CD14-positive monocyte (primary cell): ENCODE data around the gene MEGF6. TPM values are rescaled to one million over a fixed set of nuclear protein-coding genes. Genes with fewer than 3 reads are reported as not detected.

Experiments used
- DNase-seq, 3 donors: peaks; one replicate each; pipeline ENCODE4 v3.0.0-alpha.2; 2011 to 2022
- H2AFZ ChIP-seq: 2 replicates; pipeline ENCODE4 v1.6.0; 2012; ENCODE audit warnings: mild to moderate bottlenecking, low read depth, low read length, inconsistent platforms; ENCODE audit not compliant: insufficient read depth, poor library complexity, severe bottlenecking
- H3K27ac ChIP-seq, 2 donors: 1 replicate in 1 of 2; 2 replicates in 1 of 2; pipeline ENCODE4 v1.5.1; 2012 to 2013; ENCODE audit warnings: low read length in 2 of 2, control low read depth in 1 of 2, inconsistent platforms in 1 of 2, low read depth in 1 of 2, mild to moderate bottlenecking in 1 of 2
- H3K27me3 ChIP-seq, 2 donors: one replicate each; pipeline versions ENCODE4 v1.6.0 to v1.6.1; 2011 to 2013; ENCODE audit warnings: low read length in 2 of 2; ENCODE audit not compliant: control insufficient read depth in 2 of 2, insufficient read depth in 2 of 2
- H3K36me3 ChIP-seq, 2 donors: replicated peaks in 1 of 2; 1 replicate in 1 of 2; 2 replicates in 1 of 2; pipeline versions ENCODE4 v1.5.1 to v1.6.1; 2012 to 2013; ENCODE audit warnings: low read length in 2 of 2, control low read depth in 1 of 2, inconsistent platforms in 1 of 2, mild to moderate bottlenecking in 1 of 2; ENCODE audit not compliant: insufficient read depth in 2 of 2, control insufficient read depth in 1 of 2
- H3K4me1 ChIP-seq, 2 donors: 1 replicate in 1 of 2; 2 replicates in 1 of 2; pipeline versions ENCODE4 v1.5.1 to v1.6.1; 2012 to 2013; ENCODE audit warnings: low read length in 2 of 2, control low read depth in 1 of 2, inconsistent platforms in 1 of 2, mild to moderate bottlenecking in 1 of 2, moderate library complexity in 1 of 2; ENCODE audit not compliant: insufficient read depth in 2 of 2, control insufficient read depth in 1 of 2
- H3K4me2 ChIP-seq: replicated peaks from 2 replicates; pipeline ENCODE3; 2012; ENCODE audit warnings: low read length, moderate library complexity, mild to moderate bottlenecking; ENCODE audit not compliant: poor library complexity, severe bottlenecking; ENCODE audit errors: extremely low read depth
- H3K4me3 ChIP-seq, 3 experiments: fragments of 200-600 bp in 1 of 3; sonication (generic) in 1 of 3; replicated peaks in 1 of 3; 1 replicate in 2 of 3; 2 replicates in 1 of 3; pipeline ENCODE4 v1.5.1; 2011 to 2013; ENCODE audit warnings: low read length in 3 of 3, mild to moderate bottlenecking in 3 of 3, control low read depth in 2 of 3, low read depth in 2 of 3, inconsistent platforms in 1 of 3, moderate library complexity in 1 of 3
- H3K79me2 ChIP-seq: 2 replicates; pipeline ENCODE4 v1.6.0; 2012; ENCODE audit warnings: mild to moderate bottlenecking, control low read depth, inconsistent platforms, low read length, moderate library complexity; ENCODE audit not compliant: insufficient read depth
- H3K9ac ChIP-seq: 2 replicates; pipeline ENCODE4 v1.6.0; 2017; ENCODE audit warnings: low read length, mild to moderate bottlenecking; ENCODE audit not compliant: insufficient read depth, poor library complexity, severe bottlenecking
- H3K9me3 ChIP-seq, 2 donors: replicated peaks in 1 of 2; 1 replicate in 1 of 2; 2 replicates in 1 of 2; pipeline versions ENCODE4 v1.5.1 to v1.6.1; 2012 to 2013; ENCODE audit warnings: low read length in 2 of 2, control low read depth in 1 of 2; ENCODE audit not compliant: control insufficient read depth in 1 of 2, insufficient read depth in 1 of 2
- H4K20me1 ChIP-seq: 2 replicates; pipeline ENCODE4 v1.6.0; 2012; ENCODE audit warnings: mild to moderate bottlenecking, low read length, control low read depth, moderate library complexity; ENCODE audit not compliant: insufficient read depth
- H3K27ac Mint-ChIP-seq, 7 donors: one replicate each; pipeline ENCODE4 v1.8.0; 2020; ENCODE audit warnings: mild to moderate bottlenecking in 7 of 7, mixed read lengths in 7 of 7, moderate library complexity in 6 of 7, inconsistent platforms in 2 of 7
- H3K27me3 Mint-ChIP-seq, 3 donors: one replicate each; pipeline ENCODE4 v1.8.0; 2021 to 2022; ENCODE audit warnings: low read depth in 3 of 3, mild to moderate bottlenecking in 3 of 3, mixed read lengths in 3 of 3, moderate library complexity in 3 of 3, inconsistent platforms in 1 of 3
- H3K36me3 Mint-ChIP-seq, 2 donors: one replicate each; pipeline ENCODE4 v1.8.0; 2020; ENCODE audit warnings: mixed read lengths in 2 of 2, inconsistent platforms in 1 of 2, mild to moderate bottlenecking in 1 of 2
- H3K4me1 Mint-ChIP-seq: one replicate; pipeline ENCODE4 v1.8.0; 2020; ENCODE audit warnings: mild to moderate bottlenecking, mixed read lengths
- H3K4me3 Mint-ChIP-seq, 2 donors: one replicate each; pipeline ENCODE4 v1.8.0; 2020; ENCODE audit warnings: mild to moderate bottlenecking in 2 of 2, mixed read lengths in 2 of 2, moderate library complexity in 1 of 2
- H3K9me3 Mint-ChIP-seq, 7 donors: one replicate each; pipeline ENCODE4 v1.8.0; 2020 to 2022; ENCODE audit warnings: mixed read lengths in 7 of 7, mild to moderate bottlenecking in 6 of 7, moderate library complexity in 6 of 7, inconsistent platforms in 2 of 7
- WGBS: methylation state at CpG from one replicate; pipeline ENCODE4 v1.1.5; 2013; ENCODE audit warnings: missing lambda C conversion rate; ENCODE audit not compliant: insufficient coverage; 5-methylcytosine and 5-hydroxymethylcytosine counted together
- intact Hi-C, 2 donors: fragments of 100-400 bp; cut with micrococcal nuclease; formaldehyde crosslinking; loops; one replicate each; pipeline versions ENCODE4 v1.15.0 to v1.15.1; 2023
- polyA plus RNA-seq, 3 donors: library from polyadenylated mRNA; depleted of rRNA in 1 of 3; unstranded in 2 of 3; stranded (reverse) in 1 of 3; fragments of 300-500 nt in 2 of 3; fragments of >200 nt in 1 of 3; fragmentation: Illumina TruSeq in 2 of 3; gene quantifications; 1 replicate in 2 of 3; 2 replicates in 1 of 3; pipeline ENCODE4 v1.2.3, GENCODE V29; 2012 to 2021
- TF ChIP-seq, protein P1 (sequence below): fragments of 200-600 bp; IDR thresholded peaks from one replicate; pipeline ENCODE4 v1.8.0; 2022; ENCODE audit warnings: antibody characterized with exemption, mild to moderate bottlenecking

The MEGF6 gene
- polyA plus RNA-seq, 3 donors: 0.39 to 3.8 (median 1.2) TPM

DNA sequence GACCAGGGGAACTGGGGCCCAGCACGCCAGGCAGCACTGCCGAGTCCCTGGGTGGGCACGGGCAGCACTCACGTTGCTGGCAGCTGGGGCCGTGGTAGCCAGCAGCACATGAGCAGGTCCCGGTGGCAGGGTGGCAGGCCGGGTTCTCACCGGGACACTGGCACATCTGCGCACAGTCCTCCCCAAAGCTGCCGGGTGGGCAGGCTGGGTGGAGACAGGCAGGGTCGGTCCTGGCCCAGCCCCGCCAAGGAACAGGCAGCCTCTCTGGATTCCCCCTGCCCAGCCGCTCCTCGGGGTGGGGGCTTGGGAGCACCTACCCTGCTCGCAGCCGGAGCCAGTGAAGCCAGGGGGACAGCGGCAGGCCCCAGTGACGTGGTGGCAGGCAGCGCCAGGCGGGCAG, 114.4 kb downstream of the MEGF6 start:
- no peaks in the 10 kb centered on the region for H3K4me1 ChIP-seq
- H3K4me2 ChIP-seq: no peak overlapping the region
- H3K27ac Mint-ChIP-seq: no peak overlapping the region
- WGBS: 95% methylated on average over 18 of the region's 20 CpGs
- H2AFZ ChIP-seq: no peak overlapping the region
- H3K9ac ChIP-seq: no peak overlapping the region
- TF ChIP-seq, protein P1, sequence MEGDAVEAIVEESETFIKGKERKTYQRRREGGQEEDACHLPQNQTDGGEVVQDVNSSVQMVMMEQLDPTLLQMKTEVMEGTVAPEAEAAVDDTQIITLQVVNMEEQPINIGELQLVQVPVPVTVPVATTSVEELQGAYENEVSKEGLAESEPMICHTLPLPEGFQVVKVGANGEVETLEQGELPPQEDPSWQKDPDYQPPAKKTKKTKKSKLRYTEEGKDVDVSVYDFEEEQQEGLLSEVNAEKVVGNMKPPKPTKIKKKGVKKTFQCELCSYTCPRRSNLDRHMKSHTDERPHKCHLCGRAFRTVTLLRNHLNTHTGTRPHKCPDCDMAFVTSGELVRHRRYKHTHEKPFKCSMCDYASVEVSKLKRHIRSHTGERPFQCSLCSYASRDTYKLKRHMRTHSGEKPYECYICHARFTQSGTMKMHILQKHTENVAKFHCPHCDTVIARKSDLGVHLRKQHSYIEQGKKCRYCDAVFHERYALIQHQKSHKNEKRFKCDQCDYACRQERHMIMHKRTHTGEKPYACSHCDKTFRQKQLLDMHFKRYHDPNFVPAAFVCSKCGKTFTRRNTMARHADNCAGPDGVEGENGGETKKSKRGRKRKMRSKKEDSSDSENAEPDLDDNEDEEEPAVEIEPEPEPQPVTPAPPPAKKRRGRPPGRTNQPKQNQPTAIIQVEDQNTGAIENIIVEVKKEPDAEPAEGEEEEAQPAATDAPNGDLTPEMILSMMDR: no peak
- peaks cover 0 to 2% (median 0%) of the 10 kb centered on the region in 7 donors for H3K9me3 Mint-ChIP-seq
- intact Hi-C loops: loop anchor here in 1 of 2 donors (10.0 kb wide), 1 partner anchor 228 kb away; no protein-coding TSS in a partner anchor
- H3K36me3 Mint-ChIP-seq: no peaks in the 10 kb centered on the region
- H4K20me1 ChIP-seq: no peaks in the 10 kb centered on the region
- no peak overlapping the region for H3K4me3 Mint-ChIP-seq
- peaks cover 0 to 4% (median 0%) of the 10 kb centered on the region in 3 donors for H3K27me3 Mint-ChIP-seq
- H3K4me3 ChIP-seq: no peak overlapping the region
- H3K36me3 ChIP-seq: no peaks in the 10 kb centered on the region
- no peak for DNase-seq
- H3K27ac ChIP-seq: no peak overlapping the region
- H3K4me1 Mint-ChIP-seq: no peaks in the 10 kb centered on the region
- H3K79me2 ChIP-seq: no peaks in the 10 kb centered on the region
- no peaks in the 10 kb centered on the region for H3K27me3 ChIP-seq
- H3K9me3 ChIP-seq: no peaks in the 10 kb centered on the region

DNA sequence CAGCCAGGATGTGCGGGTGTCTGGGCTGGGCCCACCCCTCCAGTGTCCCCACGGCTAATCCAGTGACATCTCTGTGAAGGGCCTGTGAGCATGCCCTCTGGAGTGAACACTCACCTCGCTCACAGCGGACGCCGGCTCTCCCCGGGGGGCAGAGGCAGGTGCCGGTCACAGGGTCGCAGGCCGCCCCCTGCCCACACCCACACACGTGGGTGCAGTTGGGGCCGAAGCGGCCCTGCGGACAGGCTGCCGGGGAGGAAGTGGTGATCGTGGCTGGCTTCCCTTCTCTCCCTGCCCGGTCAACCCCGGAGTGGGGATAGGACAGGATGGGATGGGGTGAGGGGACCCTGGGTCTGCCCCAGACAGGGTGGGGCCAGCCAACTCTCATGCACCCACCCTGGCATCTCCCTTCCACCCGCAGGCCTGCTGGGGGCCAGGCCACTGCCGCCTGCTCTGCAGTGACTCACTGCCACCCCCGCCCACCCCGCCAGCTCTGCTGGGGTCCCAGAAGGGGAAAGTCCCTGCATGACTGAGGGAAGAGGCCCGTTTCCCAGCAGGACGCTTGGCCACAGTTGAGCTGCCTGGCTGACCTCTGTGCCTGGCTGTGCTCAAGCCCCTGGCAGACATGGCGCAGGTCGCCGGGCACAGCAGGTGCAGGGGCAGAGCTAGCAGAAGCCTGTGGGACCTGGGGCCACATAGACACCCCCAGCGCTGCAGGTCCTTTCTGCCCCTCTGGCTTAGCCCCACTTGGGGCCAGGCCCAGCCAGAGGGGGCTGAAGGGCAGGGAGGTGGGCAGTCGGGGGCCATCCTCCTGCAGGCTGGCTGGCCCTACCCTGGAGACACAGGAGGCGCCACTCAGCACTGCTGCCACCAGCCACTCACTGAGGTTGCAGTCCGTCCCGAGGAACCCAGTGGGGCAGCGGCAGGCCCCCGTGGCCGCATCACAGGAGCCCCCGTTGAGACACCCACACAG, 115.2 kb downstream of the MEGF6 start:
- H3K27me3 Mint-ChIP-seq: peaks cover 0 to 4% (median 0%) of the 10 kb centered on the region in 3 donors
- no peaks in the 10 kb centered on the region for H3K36me3 ChIP-seq
- no peaks in the 10 kb centered on the region for H3K9me3 ChIP-seq
- no peaks in the 10 kb centered on the region for H4K20me1 ChIP-seq
- intact Hi-C loops: loop anchor here in 1 of 2 donors (10.0 kb wide), 1 partner anchor 229 kb away; no protein-coding TSS in a partner anchor
- no peak overlapping the region for H3K4me3 Mint-ChIP-seq
- peaks cover 4% of the 10 kb centered on the region for H3K4me1 Mint-ChIP-seq
- H3K4me3 ChIP-seq: no peak overlapping the region
- no peaks in the 10 kb centered on the region for H3K27me3 ChIP-seq
- H3K4me1 ChIP-seq: peaks cover 0 to 6% of the 10 kb centered on the region in 2 donors
- H3K27ac ChIP-seq: no peak overlapping the region
- no peaks in the 10 kb centered on the region for H3K9me3 Mint-ChIP-seq
- H3K4me2 ChIP-seq: no peak overlapping the region
- no peak overlapping the region for H2AFZ ChIP-seq
- H3K36me3 Mint-ChIP-seq: no peaks in the 10 kb centered on the region
- H3K27ac Mint-ChIP-seq: no peak overlapping the region
- WGBS: 72% methylated on average over 16 of the region's 36 CpGs
- no peak for DNase-seq
- H3K79me2 ChIP-seq: no peaks in the 10 kb centered on the region
- TF ChIP-seq, protein P1: no peak
- no peak overlapping the region for H3K9ac ChIP-seq
